OCI-LY7 (cell line): ENCODE data around the gene C2orf49. TPM values are rescaled to one million over a fixed set of nuclear protein-coding genes. Genes with fewer than 3 reads are reported as not detected.

Experiments
- BruUV-seq: library from RNA; stranded (reverse); fragments of 400-500 nt; replicated peaks from 2 replicates; lab custom pipeline; 2021; lab: Mats Ljungman, UMichigan
- CTCF ChIA-PET: fragments of 300-600 bp; sonication (Branson Sonifier 250); formaldehyde crosslinking; loops from one replicate; lab custom pipeline; 2022; ENCODE audit warnings: antibody characterized with exemption; ENCODE audit not compliant: unreplicated experiment; lab: Charles Lee
- POLR2A ChIA-PET: fragments of 300-600 bp; sonication (Branson Sonifier 250); formaldehyde crosslinking; loops from one replicate; lab custom pipeline; 2022; ENCODE audit warnings: antibody characterized with exemption; lab: Charles Lee
- DNase-seq: peaks from one replicate; pipeline ENCODE4 v3.0.0-alpha.2; 2015; ENCODE audit warnings: low spot score
- H2AFZ ChIP-seq: fragments of 200-600 bp; sonication (generic), shearing (Covaris generic); 2 replicates; pipeline ENCODE4 v1.6.1; 2014; ENCODE audit warnings: mild to moderate bottlenecking, antibody characterized with exemption, low read length, moderate library complexity
- H3K27ac ChIP-seq: fragments of 200-600 bp; sonication (generic); 2 replicates; pipeline ENCODE4 v1.5.1; 2014; ENCODE audit warnings: mixed run types, low read depth, mild to moderate bottlenecking, moderate library complexity, low read length, inconsistent platforms; ENCODE audit not compliant: poor library complexity, severe bottlenecking
- H3K36me3 ChIP-seq: fragments of 200-600 bp; sonication (generic); 2 replicates; pipeline ENCODE4 v1.6.1; 2014; ENCODE audit warnings: mild to moderate bottlenecking, antibody characterized with exemption, low read length, moderate library complexity, mixed read lengths; ENCODE audit not compliant: insufficient read depth
- H3K4me1 ChIP-seq: fragments of 200-600 bp; sonication (generic); 2 replicates; pipeline ENCODE4 v1.5.1; 2014; ENCODE audit warnings: mild to moderate bottlenecking, low read length; ENCODE audit not compliant: insufficient read depth, poor library complexity, severe bottlenecking
- H3K4me2 ChIP-seq: fragments of 200-600 bp; sonication (generic); 2 replicates; pipeline ENCODE4 v1.6.1; 2014; ENCODE audit warnings: mild to moderate bottlenecking, low read length
- H3K4me3 ChIP-seq: fragments of 200-600 bp; sonication (generic); 2 replicates; pipeline ENCODE4 v1.5.1; 2014; ENCODE audit warnings: mild to moderate bottlenecking, low read depth, low read length; ENCODE audit not compliant: poor library complexity, severe bottlenecking
- H3K79me2 ChIP-seq: fragments of 200-600 bp; sonication (generic); 2 replicates; pipeline ENCODE4 v1.6.1; 2016; ENCODE audit warnings: low read depth, mild to moderate bottlenecking, low read length, moderate library complexity, mixed read lengths; ENCODE audit not compliant: insufficient read depth
- H3K9me2 ChIP-seq: fragments of 200-600 bp; sonication (generic); 2 replicates; pipeline ENCODE4 v1.6.1; 2016; ENCODE audit warnings: mild to moderate bottlenecking, low read length, mixed read lengths; ENCODE audit not compliant: insufficient read depth
- H3K9me3 ChIP-seq: fragments of 200-600 bp; sonication (generic); 2 replicates; pipeline ENCODE4 v1.6.1; 2014; ENCODE audit warnings: mild to moderate bottlenecking, mixed run types, low read length, mixed read lengths
- H4K20me1 ChIP-seq: fragments of 200-600 bp; sonication (generic); 2 replicates; pipeline ENCODE4 v1.6.1; 2014; ENCODE audit warnings: mild to moderate bottlenecking, antibody characterized with exemption, low read length, moderate library complexity, mixed read lengths; ENCODE audit not compliant: insufficient read depth
- CTCF ChIP-seq: fragments of 200-600 bp; sonication (generic); conservative IDR thresholded peaks from 2 replicates; pipeline ENCODE4 v1.5.1; 2014; ENCODE audit warnings: mild to moderate bottlenecking, antibody characterized with exemption, low read length, moderate library complexity, mixed read lengths
- EZH2phosphoT487 ChIP-seq: fragments of 200-600 bp; sonication (generic); IDR thresholded peaks from 2 replicates; pipeline ENCODE4 v1.6.1; 2018; ENCODE audit warnings: low read depth, borderline replicate concordance, mild to moderate bottlenecking, mixed run types, antibody characterized with exemption, low read length, moderate library complexity, mixed read lengths
- intact Hi-C: fragments of 100-400 bp; cut with micrococcal nuclease; formaldehyde crosslinking; loops from one replicate; pipeline ENCODE4 v1.10.0; 2022; ENCODE audit not compliant: unreplicated experiment
- total RNA-seq, 2 experiments: library from RNA; depleted of rRNA in 1 of 2; stranded (reverse); fragments of >200 nt in 1 of 2; shearing (Covaris generic) in 1 of 2; gene quantifications; 2 replicates each; pipeline ENCODE4 v1.2.3, GENCODE V29; 2014 to 2022

C2orf49 gene
- total RNA-seq, 2 experiments from 2014 or later = 11.8 to 17.0 TPM

GRCh38 chr2:105378276-105378840, 41.0 kb downstream of the C2orf49 start:
- H3K9me3 ChIP-seq = no peaks in the 10 kb centered on the region
- no peaks in the 10 kb centered on the region for H3K4me1 ChIP-seq
- H3K4me3 ChIP-seq = no peak overlapping the region
- CTCF ChIA-PET = no interaction called here
- no peaks in the 10 kb centered on the region for H3K9me2 ChIP-seq
- DNase-seq = no peak
- no TSS peak for BruUV-seq
- no peaks in the 10 kb centered on the region for H4K20me1 ChIP-seq
- no peak overlapping the region for H3K27ac ChIP-seq
- intact Hi-C loops = no loop called here
- TF ChIP-seq CTCF = no peak
- no peak for TF ChIP-seq EZH2phosphoT487
- no peak overlapping the region for H3K4me2 ChIP-seq
- no peaks in the 10 kb centered on the region for H3K79me2 ChIP-seq
- H2AFZ ChIP-seq = no peak overlapping the region
- H3K36me3 ChIP-seq = no peaks in the 10 kb centered on the region
- POLR2A ChIA-PET = no interaction called here

DNA sequence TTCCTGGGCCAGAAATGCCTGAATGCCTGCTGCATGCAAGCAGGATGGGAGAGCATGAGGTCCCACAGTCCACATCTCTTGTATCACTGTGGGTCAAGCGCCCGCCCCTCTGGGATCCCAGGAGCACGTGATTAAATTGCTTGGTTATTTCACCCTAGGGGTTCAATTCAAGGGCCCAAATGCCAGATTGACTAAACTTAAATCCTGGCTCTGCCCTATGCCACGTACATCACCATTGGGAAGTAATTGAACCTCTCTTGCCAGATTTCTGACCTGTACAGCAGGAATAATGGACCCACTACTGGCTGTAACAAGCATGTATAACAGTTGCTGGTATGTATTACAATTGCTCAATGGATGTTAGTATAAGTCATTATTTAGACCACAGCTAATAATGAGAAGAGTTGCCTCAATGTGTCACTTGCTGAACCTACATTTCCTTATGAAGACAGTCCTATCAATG, 41.6 kb downstream of the C2orf49 start:
- intact Hi-C loops = no loop called here

More for the DNA sequence above, 41.6 kb downstream of the C2orf49 start:
- CTCF ChIA-PET = no interaction called here
- no peaks in the 10 kb centered on the region for H3K36me3 ChIP-seq
- no peak overlapping the region for H3K4me2 ChIP-seq
- TF ChIP-seq EZH2phosphoT487 (no peak), CTCF (no peak)
- no peaks in the 10 kb centered on the region for H3K79me2 ChIP-seq
- H3K27ac ChIP-seq = no peak overlapping the region
- H3K4me3 ChIP-seq = no peak overlapping the region
- H3K4me1 ChIP-seq = no peaks in the 10 kb centered on the region
- no peaks in the 10 kb centered on the region for H3K9me3 ChIP-seq
- no peak for DNase-seq
- no peak overlapping the region for H2AFZ ChIP-seq
- POLR2A ChIA-PET = no interaction called here
- H4K20me1 ChIP-seq = no peaks in the 10 kb centered on the region
- no TSS peak for BruUV-seq
- no peaks in the 10 kb centered on the region for H3K9me2 ChIP-seq
